Activated gamma-delta T cell treated with anti-CD3 and anti-CD28 coated beads, Interleukin-2, amount 50 U/mL, for 16 hours (primary cell): ENCODE measurements around the gene CMTM5.
"Not testable (repeated sequence)": the region's sequence is repeated elsewhere in the genome, so short reads cannot be mapped to it uniquely, and the experiment has no call there.

Experiments
- DNase-seq: peaks from one replicate; pipeline ENCODE4 v3.0.0-alpha.2; 2020; ENCODE audit warnings: low read depth

The CMTM5 gene

GRCh38 chr14:23399591-23399990 is 22.7 kb downstream of the CMTM5 start:
- no peak for DNase-seq

- DNase-seq, result not testable (repeated sequence)
These were observed 23.8 kb downstream of the CMTM5 start for GRCh38 chr14:23400496-23401149.

- DNase-seq, result no peak
These were observed 24.4 kb downstream of the CMTM5 start for GRCh38 chr14:23401291-23401690.

GRCh38 chr14:23402296-23403138 is 25.7 kb downstream of the CMTM5 start:
- DNase-seq, result no peak

- DNase-seq, result no peak
These were observed 26.2 kb downstream of the CMTM5 start for GRCh38 chr14:23403139-23403438.

- DNase-seq, result no peak
These were observed 27.1 kb downstream of the CMTM5 start for GRCh38 chr14:23403908-23404307.

GRCh38 chr14:23404331-23404900 is 27.6 kb downstream of the CMTM5 start:
- DNase-seq, result no peak

- no peak for DNase-seq
These were observed 28.2 kb downstream of the CMTM5 start for GRCh38 chr14:23405096-23405495.

GRCh38 chr14:23405516-23406025 is 28.7 kb downstream of the CMTM5 start:
- DNase-seq, result no peak

- no peak for DNase-seq
These were observed 29.4 kb downstream of the CMTM5 start for GRCh38 chr14:23406244-23406643.

GRCh38 chr14:23406725-23407355 is 30.0 kb downstream of the CMTM5 start:
- no peak for DNase-seq

GRCh38 chr14:23407516-23408306 is 30.9 kb downstream of the CMTM5 start, which contains the start of gene MYH6:
Gene MYH6, minus strand, starts transcription at chr14:23408273. Its CDS starts 1,050 bp downstream, at chr14:23407223.
- DNase-seq, result no peak

- no peak for DNase-seq
These were observed 31.4 kb downstream of the CMTM5 start for GRCh38 chr14:23408307-23408630.

GRCh38 chr14:23409475-23409874 is 32.6 kb downstream of the CMTM5 start:
- DNase-seq, result no peak

- no peak for DNase-seq
These were observed 33.3 kb downstream of the CMTM5 start for GRCh38 chr14:23409966-23410635.

- no peak for DNase-seq
These were observed 35.0 kb downstream of the CMTM5 start for GRCh38 chr14:23411563-23412525.

GRCh38 chr14:23413681-23414080 is 36.8 kb downstream of the CMTM5 start:
- DNase-seq, result no peak

GRCh38 chr14:23414254-23414653 is 37.4 kb downstream of the CMTM5 start:
- DNase-seq, result no peak

GRCh38 chr14:23414906-23415820 is 38.3 kb downstream of the CMTM5 start:
- no peak for DNase-seq
